ENCODE measurements around the gene QSOX2. TPM values are rescaled to one million over a fixed set of nuclear protein-coding genes. Genes with fewer than 3 reads are reported as not detected.

The QSOX2 gene
- total RNA-seq, 2 donors from 2014 or later: 4.9 to 12.0 TPM

DNA sequence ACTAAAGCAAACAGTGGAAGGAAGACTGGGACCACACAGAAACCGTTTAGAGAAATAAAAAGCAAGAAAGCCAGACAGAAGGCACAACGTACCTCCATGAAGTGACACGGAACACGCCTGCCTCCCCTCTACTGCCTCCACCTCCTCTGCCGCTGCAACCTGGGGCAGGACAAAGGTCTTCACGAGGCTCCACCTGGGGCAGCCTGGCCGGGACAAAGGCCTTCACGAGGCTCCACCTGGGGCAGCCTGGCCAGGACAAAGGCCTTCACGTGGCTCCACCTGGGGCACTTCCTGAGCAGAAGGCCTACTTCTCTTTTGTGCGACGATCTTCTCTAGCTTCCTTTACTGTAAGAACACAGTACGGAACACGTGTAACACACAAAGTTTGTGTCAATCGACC lies 11.7 kb downstream of the QSOX2 start:
- TF ChIP-seq, protein P1, sequence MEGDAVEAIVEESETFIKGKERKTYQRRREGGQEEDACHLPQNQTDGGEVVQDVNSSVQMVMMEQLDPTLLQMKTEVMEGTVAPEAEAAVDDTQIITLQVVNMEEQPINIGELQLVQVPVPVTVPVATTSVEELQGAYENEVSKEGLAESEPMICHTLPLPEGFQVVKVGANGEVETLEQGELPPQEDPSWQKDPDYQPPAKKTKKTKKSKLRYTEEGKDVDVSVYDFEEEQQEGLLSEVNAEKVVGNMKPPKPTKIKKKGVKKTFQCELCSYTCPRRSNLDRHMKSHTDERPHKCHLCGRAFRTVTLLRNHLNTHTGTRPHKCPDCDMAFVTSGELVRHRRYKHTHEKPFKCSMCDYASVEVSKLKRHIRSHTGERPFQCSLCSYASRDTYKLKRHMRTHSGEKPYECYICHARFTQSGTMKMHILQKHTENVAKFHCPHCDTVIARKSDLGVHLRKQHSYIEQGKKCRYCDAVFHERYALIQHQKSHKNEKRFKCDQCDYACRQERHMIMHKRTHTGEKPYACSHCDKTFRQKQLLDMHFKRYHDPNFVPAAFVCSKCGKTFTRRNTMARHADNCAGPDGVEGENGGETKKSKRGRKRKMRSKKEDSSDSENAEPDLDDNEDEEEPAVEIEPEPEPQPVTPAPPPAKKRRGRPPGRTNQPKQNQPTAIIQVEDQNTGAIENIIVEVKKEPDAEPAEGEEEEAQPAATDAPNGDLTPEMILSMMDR (IDR thresholded peaks at IDR 0.05): no peak
- DNase-seq: no peak
- H3K4me1 ChIP-seq: no peaks in the 10 kb centered on the region
- no peaks in the 10 kb centered on the region for H3K27me3 ChIP-seq
- no peak overlapping the region for H3K4me3 ChIP-seq
- intact Hi-C loops (cut with DNase I): no loop called here
- no peaks in the 10 kb centered on the region for H3K9me3 ChIP-seq
- no peaks in the 10 kb centered on the region for H3K36me3 ChIP-seq
- H3K9ac ChIP-seq (ENCODE audit: low read depth in 2 of 2, low read length in 2 of 2): no peak overlapping the region
- no peak overlapping the region for H3K27ac ChIP-seq

DNA sequence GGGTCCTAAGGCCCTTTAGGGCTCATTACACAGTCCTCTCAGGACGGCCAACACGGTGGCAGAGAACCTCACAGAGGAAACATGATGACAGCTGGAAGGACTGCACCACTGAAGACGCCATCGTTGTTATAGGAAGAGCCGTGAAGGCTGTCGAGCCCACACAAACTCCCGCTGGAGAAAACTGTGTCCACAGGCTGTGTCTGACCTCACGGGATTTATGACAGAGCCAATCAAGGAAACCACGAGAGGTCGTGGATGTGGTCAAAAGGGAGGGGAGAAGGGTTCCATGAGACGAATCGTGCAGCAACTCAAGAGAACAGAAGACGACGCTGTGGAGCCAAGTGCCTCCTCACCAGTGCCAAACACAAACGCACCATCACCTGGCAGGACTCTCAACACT lies 12.2 kb downstream of the QSOX2 start:
- H3K36me3 ChIP-seq: no peaks in the 10 kb centered on the region
- H3K4me1 ChIP-seq: no peaks in the 10 kb centered on the region
- H3K4me3 ChIP-seq: no peak overlapping the region
- no peak for DNase-seq
- H3K9ac ChIP-seq (ENCODE audit: low read depth in 2 of 2, low read length in 2 of 2): no peak overlapping the region
- no peaks in the 10 kb centered on the region for H3K27me3 ChIP-seq
- TF ChIP-seq, protein P1 (IDR thresholded peaks at IDR 0.05): no peak
- intact Hi-C loops (cut with DNase I): no loop called here
- H3K27ac ChIP-seq: no peak overlapping the region
- H3K9me3 ChIP-seq: no peaks in the 10 kb centered on the region

DNA sequence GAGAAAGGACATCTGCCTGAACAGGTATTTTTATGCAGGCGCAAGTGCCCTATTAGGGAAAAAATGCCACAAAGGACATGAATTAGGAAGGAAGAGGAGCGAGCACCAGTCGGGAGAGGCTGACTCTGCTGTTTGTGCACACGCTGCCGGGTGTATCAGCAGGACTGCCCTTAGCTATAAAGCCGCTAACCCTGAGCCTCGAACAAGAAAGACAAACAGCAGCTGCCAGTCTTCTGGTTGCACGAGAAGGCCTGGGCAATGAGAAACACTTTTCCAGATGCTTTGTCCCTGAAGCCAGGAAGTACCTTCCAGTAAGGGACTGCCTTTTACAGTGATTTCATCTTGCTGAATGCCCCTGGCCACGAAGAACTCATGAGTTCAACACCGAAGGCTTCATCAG lies 12.6 kb downstream of the QSOX2 start:
- intact Hi-C loops (cut with DNase I): no loop called here
- no peak overlapping the region for H3K9ac ChIP-seq (ENCODE audit: low read depth in 2 of 2, low read length in 2 of 2)
- no peak overlapping the region for H3K27ac ChIP-seq
- H3K9me3 ChIP-seq: no peaks in the 10 kb centered on the region
- no peak for DNase-seq
- no peaks in the 10 kb centered on the region for H3K27me3 ChIP-seq
- H3K36me3 ChIP-seq: no peaks in the 10 kb centered on the region
- no peaks in the 10 kb centered on the region for H3K4me1 ChIP-seq
- no peak overlapping the region for H3K4me3 ChIP-seq
- TF ChIP-seq, protein P1 (IDR thresholded peaks at IDR 0.05): no peak

DNA sequence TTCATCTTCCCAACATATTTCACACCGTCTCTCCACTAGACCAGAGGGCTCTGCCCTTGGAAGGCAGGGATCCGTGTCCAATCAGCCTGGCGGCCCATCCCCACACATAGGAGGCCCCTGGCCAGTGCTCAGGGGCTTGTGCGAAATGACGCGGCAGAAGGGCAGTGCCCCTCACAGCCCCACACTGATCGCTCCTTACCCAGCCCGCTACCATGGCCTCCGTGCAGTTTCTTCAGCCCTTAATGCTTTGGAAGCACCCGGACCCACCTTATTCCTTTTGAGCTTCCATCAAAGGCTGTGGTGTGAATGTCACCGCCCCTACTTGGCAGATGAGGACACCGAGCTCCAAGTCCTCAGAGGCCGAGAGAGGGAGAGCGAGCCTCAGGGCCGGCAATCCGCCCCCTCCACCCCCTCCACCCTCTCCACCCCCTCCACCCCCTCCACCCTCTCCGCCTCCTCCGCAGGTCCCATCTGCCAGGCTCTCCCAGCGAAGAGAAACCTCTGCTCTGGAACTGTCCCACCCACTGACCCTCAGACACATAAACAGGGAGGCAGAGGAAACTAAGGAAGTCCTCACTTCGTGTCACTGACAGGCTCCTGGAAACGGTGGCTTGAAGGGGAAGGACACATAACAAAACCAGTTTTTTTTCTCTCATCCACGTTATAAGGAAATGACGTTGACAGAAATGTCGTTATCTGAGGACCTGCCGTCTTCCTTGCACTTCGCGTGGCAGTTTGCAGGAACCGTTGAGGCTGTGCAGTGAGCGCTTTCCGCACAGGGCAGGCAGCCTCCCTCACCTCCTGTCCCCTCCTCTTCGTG lies 13.9 kb downstream of the QSOX2 start:
- Histone ChIP-seq H3K9ac (ENCODE audit: low read depth in 2 of 2, low read length in 2 of 2) (no peak overlapping the region), H3K27me3 (no peaks in the 10 kb centered on the region), H3K4me3 (no peak overlapping the region), H3K27ac (no peak overlapping the region), H3K36me3 (no peaks in the 10 kb centered on the region), H3K9me3 (no peaks in the 10 kb centered on the region), H3K4me1 (no peaks in the 10 kb centered on the region)
- intact Hi-C loops (cut with DNase I): no loop called here
- TF ChIP-seq, protein P1 (IDR thresholded peaks at IDR 0.05): no peak
- DNase-seq: no peak

DNA sequence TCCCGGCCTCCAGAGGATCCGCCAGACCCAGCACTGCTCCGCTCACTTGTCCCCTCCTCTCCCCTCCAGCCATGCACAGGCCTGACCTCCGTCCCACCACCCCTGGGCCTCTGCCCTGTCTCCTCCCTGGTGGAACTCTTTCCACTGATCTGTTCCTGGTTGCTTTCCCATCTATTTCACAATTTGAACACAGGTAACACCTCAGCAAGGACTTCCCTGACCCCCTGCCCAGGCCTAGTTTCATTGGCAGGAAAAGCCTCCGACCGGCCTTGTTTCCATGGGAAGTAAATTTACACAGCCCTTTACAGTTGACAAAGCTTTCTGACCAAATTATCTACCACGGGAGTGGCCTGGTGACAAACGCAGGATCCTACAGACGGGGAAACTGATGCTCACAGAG lies 14.8 kb downstream of the QSOX2 start:
- Histone ChIP-seq H3K4me1 (no peaks in the 10 kb centered on the region), H3K27ac (no peak overlapping the region), H3K4me3 (no peak overlapping the region), H3K27me3 (no peaks in the 10 kb centered on the region), H3K9me3 (no peaks in the 10 kb centered on the region), H3K36me3 (no peaks in the 10 kb centered on the region), H3K9ac (ENCODE audit: low read depth in 2 of 2, low read length in 2 of 2) (no peak overlapping the region)
- DNase-seq: no peak
- intact Hi-C loops (cut with DNase I): no loop called here
- TF ChIP-seq, protein P1 (IDR thresholded peaks at IDR 0.05): no peak

Measured in colonic mucosa (tissue), 4 donors.